Mononuclear cell (primary cell): ENCODE data around the gene EPS15. TPM values are rescaled to one million over a fixed set of nuclear protein-coding genes. Genes with fewer than 3 reads are reported as not detected.

Source experiments
- H3K27me3 ChIP-seq: 2 replicates; pipeline ENCODE4 v1.6.0; 2011; ENCODE audit warnings: low read length, control low read depth; ENCODE audit not compliant: insufficient read depth
- H3K4me1 ChIP-seq: 2 replicates; pipeline ENCODE4 v1.5.1; 2011; ENCODE audit warnings: mild to moderate bottlenecking, low read length, control low read depth; ENCODE audit not compliant: insufficient read depth
- H3K4me3 ChIP-seq: 2 replicates; pipeline ENCODE4 v1.5.1; 2011; ENCODE audit warnings: mild to moderate bottlenecking, low read length, moderate library complexity
- H3K9me3 ChIP-seq: 2 replicates; pipeline ENCODE4 v1.5.1; 2011; ENCODE audit warnings: low read depth, mild to moderate bottlenecking, control low read depth, low read length
- total RNA-seq: library from RNA; depleted of rRNA; stranded (reverse); fragments of >200 nt; gene quantifications from one replicate; pipeline ENCODE4 v1.2.3, GENCODE V29; 2012

The EPS15 gene
- total RNA-seq, 1 donor = 98.6 TPM

GRCh38 chr1:51344602-51345299 lies 174.3 kb downstream of the EPS15 start:
- Histone ChIP-seq H3K9me3 (no peaks in the 10 kb centered on the region), H3K4me1 (peaks cover 5% of the 10 kb centered on the region), H3K4me3 (no peak overlapping the region), H3K27me3 (peaks cover 33% of the 10 kb centered on the region)

GRCh38 chr1:51344276-51344601 lies 174.8 kb downstream of the EPS15 start:
- Histone ChIP-seq H3K4me1 (peaks cover 5% of the 10 kb centered on the region), H3K27me3 (peaks cover 33% of the 10 kb centered on the region), H3K4me3 (no peak overlapping the region), H3K9me3 (no peaks in the 10 kb centered on the region)

GRCh38 chr1:51343624-51344023 lies 175.4 kb downstream of the EPS15 start:
- H3K27me3 ChIP-seq = peaks cover 33% of the 10 kb centered on the region
- H3K9me3 ChIP-seq = no peaks in the 10 kb centered on the region
- H3K4me1 ChIP-seq = peaks cover 5% of the 10 kb centered on the region
- no peak overlapping the region for H3K4me3 ChIP-seq

GRCh38 chr1:51342591-51343206 lies 176.4 kb downstream of the EPS15 start:
- Histone ChIP-seq H3K4me3 (no peak overlapping the region), H3K4me1 (peaks cover 5% of the 10 kb centered on the region), H3K27me3 (peaks cover 33% of the 10 kb centered on the region), H3K9me3 (no peaks in the 10 kb centered on the region)

- H3K4me3 ChIP-seq = no peak overlapping the region
- peaks cover 5% of the 10 kb centered on the region for H3K4me1 ChIP-seq
- H3K9me3 ChIP-seq = no peaks in the 10 kb centered on the region
- H3K27me3 ChIP-seq = peaks cover 33% of the 10 kb centered on the region
Measured at GRCh38 chr1:51341876-51342496, 177.1 kb downstream of the EPS15 start.

GRCh38 chr1:51340380-51340779 lies 178.7 kb downstream of the EPS15 start:
- Histone ChIP-seq H3K4me1 (peaks cover 5% of the 10 kb centered on the region), H3K4me3 (no peak overlapping the region), H3K9me3 (no peaks in the 10 kb centered on the region), H3K27me3 (peaks cover 24% of the 10 kb centered on the region)

- no peak overlapping the region for H3K4me3 ChIP-seq
- no peaks in the 10 kb centered on the region for H3K4me1 ChIP-seq
- no peaks in the 10 kb centered on the region for H3K9me3 ChIP-seq
- no peaks in the 10 kb centered on the region for H3K27me3 ChIP-seq
Measured at GRCh38 chr1:51336711-51337110, 182.4 kb downstream of the EPS15 start.

GRCh38 chr1:51336004-51336403 lies 183.1 kb downstream of the EPS15 start:
- Histone ChIP-seq H3K9me3 (no peaks in the 10 kb centered on the region), H3K27me3 (peaks cover 4% of the 10 kb centered on the region), H3K4me1 (peaks cover 1% of the 10 kb centered on the region), H3K4me3 (no peak overlapping the region)

- no peaks in the 10 kb centered on the region for H3K9me3 ChIP-seq
- no peak overlapping the region for H3K4me3 ChIP-seq
- H3K4me1 ChIP-seq = peaks cover 6% of the 10 kb centered on the region
- H3K27me3 ChIP-seq = peaks cover 18% of the 10 kb centered on the region
Measured at GRCh38 chr1:51331206-51332100, 187.6 kb downstream of the EPS15 start.

- peaks cover 18% of the 10 kb centered on the region for H3K27me3 ChIP-seq
- peaks cover 6% of the 10 kb centered on the region for H3K4me1 ChIP-seq
- H3K4me3 ChIP-seq = no peak within 1 kb of the TSS
- no peaks in the 10 kb centered on the region for H3K9me3 ChIP-seq
Measured at GRCh38 chr1:51330331-51331201, 188.5 kb downstream of the EPS15 start, which contains the start of gene TTC39A. TSS of gene TTC39A (minus strand) at chr1:51330562. CDS start at chr1:51330477, 85 bp downstream.

GRCh38 chr1:51329443-51330325 lies 189.4 kb downstream of the EPS15 start:
- Histone ChIP-seq H3K9me3 (no peaks in the 10 kb centered on the region), H3K27me3 (peaks cover 18% of the 10 kb centered on the region), H3K4me1 (peaks cover 6% of the 10 kb centered on the region), H3K4me3 (no peak overlapping the region)

GRCh38 chr1:51328926-51329325 lies 190.1 kb downstream of the EPS15 start:
- Histone ChIP-seq H3K27me3 (peaks cover 18% of the 10 kb centered on the region), H3K4me1 (peaks cover 6% of the 10 kb centered on the region), H3K4me3 (no peak overlapping the region), H3K9me3 (no peaks in the 10 kb centered on the region)

GRCh38 chr1:51328279-51328678 lies 190.8 kb downstream of the EPS15 start:
- Histone ChIP-seq H3K9me3 (no peaks in the 10 kb centered on the region), H3K27me3 (peaks cover 18% of the 10 kb centered on the region), H3K4me1 (peaks cover 6% of the 10 kb centered on the region), H3K4me3 (no peak overlapping the region)
